Measurements from ENCODE around the gene L3MBTL3.

GRCh38 chr6:130159956-130160355 lies 141.6 kb downstream of the L3MBTL3 start:
- TF ChIP-seq POLR2AphosphoS5 (IDR thresholded peaks at IDR 0.05; ENCODE audit: insufficient read depth in 1 of 2, low read depth in 1 of 2): no peak
- no peak for TF ChIP-seq CTCF (IDR thresholded peaks at IDR 0.05)
- no peak for TF ChIP-seq POLR2A (IDR thresholded peaks at IDR 0.05)
